GM12892 (cell line): ENCODE data around the gene ETV5.

Source experiments
- POLR2A ChIP-seq: IDR thresholded peaks from 2 replicates; pipeline ENCODE4 v1.6.1; 2011; ENCODE audit warnings: low read depth, low read length, control low read depth
- POLR2AphosphoS5 ChIP-seq: IDR thresholded peaks from 2 replicates; pipeline ENCODE4 v1.6.1; 2011; ENCODE audit warnings: low read depth, low read length, control low read depth

DNA sequence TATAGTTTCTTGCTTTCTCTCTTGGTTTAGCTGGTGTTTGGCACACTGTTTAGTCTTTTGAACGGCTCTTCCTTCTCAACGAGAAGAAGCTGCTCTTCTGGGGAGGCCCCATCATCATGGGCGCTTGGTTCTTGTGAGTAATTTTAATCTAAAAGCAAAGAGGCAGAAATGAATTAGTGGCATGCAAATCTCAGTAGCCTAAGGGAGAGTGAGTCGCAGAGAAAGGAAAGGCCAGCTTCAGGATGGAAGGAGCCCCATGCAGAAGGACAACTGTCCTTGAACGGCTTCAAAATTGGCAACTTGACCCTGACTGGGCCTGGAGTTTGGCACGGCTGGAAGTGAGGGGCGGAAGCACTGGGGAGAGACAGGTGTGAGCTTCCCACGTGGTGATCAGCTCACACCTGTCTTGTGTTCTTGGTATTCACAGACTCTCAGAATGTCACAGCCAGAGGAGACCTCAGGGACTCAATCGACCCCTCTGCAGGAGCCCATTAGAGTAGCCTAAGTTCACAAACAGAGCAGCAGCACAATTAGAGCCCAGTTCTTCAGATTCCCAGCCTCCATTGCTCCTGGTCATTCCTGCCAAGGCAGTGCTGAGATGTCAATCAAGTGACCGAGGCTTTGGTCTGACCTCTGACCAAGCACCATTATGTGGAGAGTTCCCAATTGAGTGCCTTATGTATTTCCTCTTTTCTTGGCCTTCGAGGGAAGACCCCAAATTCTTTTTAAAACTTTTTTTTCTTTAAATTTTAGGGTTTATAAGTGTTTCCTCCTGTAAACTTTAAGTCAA, 41.3 kb upstream of the ETV5 start:
- TF ChIP-seq POLR2A (no peak), POLR2AphosphoS5 (no peak)
